HG03442 (cell line): ENCODE results near the gene N4BP2L2.

ENCODE experiments used
- ATAC-seq: cut with Tn5 transposase; IDR thresholded peaks from one replicate; pipeline ENCODE4 v1.9.1; 2021; ENCODE audit warnings: mild to moderate bottlenecking, moderate library complexity; ENCODE audit not compliant: unreplicated experiment

N4BP2L2 gene

GRCh38 chr13:32427852-32428580 is 110.6 kb downstream of the N4BP2L2 start, which contains the start of gene N4BP2L1:
N4BP2L1 (minus strand) TSS chr13:32428130; CDS start chr13:32428082, 48 bp downstream.
- ATAC-seq, result peak; percentile 60

DNA sequence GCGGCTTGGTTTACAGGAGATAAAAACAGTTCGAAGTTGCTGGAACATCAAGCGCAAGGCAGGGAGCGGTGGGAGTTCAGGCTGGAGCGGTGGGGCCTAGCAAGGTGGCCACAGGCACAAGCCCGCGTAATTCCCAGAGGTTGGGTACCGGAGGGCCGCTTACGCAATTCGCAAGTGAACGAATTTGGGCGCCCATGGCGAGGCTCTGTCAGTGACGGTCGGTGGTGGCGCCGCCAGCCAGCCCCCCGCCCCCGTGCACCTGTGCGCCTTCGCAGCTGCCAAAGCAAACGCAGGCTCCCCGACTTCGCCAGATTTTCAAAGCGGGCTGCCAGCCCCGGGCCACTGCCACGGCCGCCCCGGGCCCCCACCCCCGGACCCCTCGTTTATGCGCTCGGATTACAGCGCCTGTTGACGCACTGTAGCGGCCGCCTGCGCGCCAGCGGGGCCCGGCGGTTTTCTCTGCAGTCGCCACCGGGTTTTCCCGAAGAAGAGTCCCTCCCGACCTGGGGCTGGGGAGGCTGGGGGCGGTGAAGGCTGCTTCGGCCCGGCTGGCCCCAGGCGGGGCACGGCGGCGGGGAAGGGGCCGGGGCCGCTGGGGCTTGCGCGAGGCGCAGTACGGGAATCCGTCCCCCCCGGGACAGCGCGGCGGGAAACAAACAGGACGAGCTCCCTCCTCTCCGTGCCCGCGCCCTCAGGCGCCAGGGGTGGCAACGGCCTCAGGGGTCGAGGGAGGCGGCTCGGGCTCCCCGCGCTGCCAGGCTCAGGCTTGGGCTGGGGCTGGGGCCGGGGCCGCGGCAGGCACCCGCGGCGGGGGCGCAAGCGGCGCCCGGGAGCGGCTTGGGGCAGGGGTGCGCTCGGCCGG is 111.4 kb downstream of the N4BP2L2 start:
- peak; percentile 12 for ATAC-seq

GRCh38 chr13:32426191-32426989 is 112.2 kb downstream of the N4BP2L2 start:
- ATAC-seq, result peak; percentile 38

GRCh38 chr13:32425158-32425557 is 113.4 kb downstream of the N4BP2L2 start:
- ATAC-seq, result no peak

GRCh38 chr13:32423592-32423991 is 115.0 kb downstream of the N4BP2L2 start:
- ATAC-seq, result no peak

- no peak for ATAC-seq
Measured at GRCh38 chr13:32419862-32420261, 118.7 kb downstream of the N4BP2L2 start.

DNA sequence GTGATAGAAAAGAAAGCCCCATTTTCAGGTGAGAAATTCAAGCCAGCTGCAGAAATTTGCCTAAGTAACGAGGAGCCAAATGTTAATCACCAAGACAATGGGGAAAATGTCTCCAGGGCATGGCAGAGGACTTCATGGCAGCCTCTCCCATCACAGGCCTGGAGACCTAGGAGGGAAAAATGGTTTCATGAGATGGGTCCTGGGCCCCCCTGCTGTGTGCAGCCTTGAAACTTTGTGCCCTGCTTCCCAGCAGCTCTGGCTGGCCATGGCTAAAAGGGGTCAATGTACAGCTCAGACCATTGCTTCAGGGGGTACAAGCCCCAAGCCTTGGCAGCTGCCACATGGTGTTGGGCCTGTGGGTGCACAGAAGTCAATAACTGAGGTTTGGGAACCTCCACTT is 120.6 kb downstream of the N4BP2L2 start:
- no peak for ATAC-seq

GRCh38 chr13:32415019-32415418 is 123.6 kb downstream of the N4BP2L2 start:
- ATAC-seq, result no peak

- no peak for ATAC-seq
Measured at GRCh38 chr13:32414580-32414979, 124.0 kb downstream of the N4BP2L2 start.

GRCh38 chr13:32413284-32413683 is 125.3 kb downstream of the N4BP2L2 start:
- ATAC-seq, result no peak

- ATAC-seq, result no peak
Measured at GRCh38 chr13:32409561-32410421, 128.8 kb downstream of the N4BP2L2 start.

DNA sequence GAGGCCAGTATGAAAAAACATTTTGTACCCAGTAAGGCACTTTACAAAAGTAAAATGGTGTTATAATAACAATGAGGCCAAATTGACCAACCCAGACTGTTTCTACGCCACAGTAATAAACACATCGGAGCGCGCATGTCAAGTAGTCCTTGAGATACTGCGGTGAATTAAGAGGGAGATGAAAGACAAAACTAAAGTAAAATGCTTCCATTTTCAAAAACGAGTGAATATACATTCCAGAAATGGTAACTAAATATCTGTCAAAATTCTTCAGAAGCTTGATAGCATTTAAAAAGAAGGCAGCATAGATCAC is 129.6 kb downstream of the N4BP2L2 start:
- ATAC-seq, result no peak

DNA sequence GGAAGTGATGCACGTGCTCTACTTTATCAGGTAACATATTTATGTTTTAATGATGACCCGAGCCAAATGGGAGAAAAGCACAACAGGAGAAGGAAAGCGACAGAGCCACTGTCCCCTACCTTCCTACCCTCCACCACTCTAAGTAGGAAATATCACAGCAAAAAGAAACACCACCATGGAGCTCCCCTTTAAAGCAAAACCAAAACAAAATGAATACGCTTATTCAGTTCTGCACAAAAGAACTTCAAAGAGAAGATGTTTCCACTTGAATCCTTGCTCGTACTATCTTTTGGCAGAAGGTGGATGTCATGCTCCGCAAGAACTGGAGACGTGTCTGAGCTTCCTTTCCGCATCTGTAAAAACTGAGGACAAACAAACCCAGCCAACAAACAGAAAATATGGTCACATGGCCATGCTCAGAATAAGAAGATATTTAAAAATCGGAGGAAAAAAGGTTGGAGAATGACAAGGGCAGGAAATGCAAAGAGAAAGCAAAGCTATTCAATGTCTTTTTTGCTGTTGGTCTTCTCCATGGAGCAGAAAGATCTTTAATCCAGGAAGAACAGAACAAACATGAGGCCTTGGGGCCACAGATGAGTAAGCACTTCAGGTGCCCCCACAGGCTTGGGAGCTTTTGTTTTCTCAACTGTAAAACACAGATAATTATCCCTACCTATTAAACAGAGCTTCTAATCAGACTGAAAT is 130.1 kb downstream of the N4BP2L2 start:
- no peak for ATAC-seq

DNA sequence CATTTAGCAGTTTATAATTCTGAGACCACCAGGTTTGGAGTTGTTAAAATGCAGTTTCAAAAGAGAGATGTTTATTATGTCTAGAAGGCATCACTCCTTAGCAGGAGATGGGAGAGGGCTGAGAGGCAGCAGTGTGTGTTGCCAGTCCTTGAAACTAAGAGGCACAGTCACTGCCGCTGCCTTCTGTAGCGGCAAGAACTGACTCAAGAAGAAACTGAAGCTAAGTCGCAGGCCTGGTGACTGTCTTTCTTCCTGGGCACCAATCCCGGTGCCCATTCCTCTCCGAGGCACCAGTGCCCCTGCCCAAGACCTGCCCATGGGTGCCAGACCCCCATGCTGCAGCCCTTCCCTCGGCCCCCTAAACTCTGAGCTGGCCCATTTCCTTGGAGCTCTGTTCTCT is 130.7 kb downstream of the N4BP2L2 start:
- no peak for ATAC-seq

DNA sequence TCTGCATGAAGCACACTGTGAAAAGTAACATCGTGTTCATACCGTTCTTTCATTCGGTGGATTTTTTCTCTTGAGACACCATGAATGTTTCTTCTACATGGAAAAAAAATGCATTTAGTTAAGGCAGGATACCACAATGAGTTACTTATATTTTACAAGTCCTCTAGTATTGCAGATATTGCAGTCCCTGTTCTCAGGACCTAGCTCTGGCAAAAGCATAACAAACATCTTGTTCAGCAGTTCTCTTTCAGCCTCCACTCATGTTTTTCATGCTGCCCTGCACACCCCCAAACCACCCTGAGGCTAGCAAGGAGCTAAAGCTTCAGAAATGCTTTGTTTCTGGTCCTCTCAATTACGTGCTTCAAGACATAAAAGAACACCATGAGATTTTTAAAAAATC is 135.5 kb downstream of the N4BP2L2 start:
- ATAC-seq, result no peak

DNA sequence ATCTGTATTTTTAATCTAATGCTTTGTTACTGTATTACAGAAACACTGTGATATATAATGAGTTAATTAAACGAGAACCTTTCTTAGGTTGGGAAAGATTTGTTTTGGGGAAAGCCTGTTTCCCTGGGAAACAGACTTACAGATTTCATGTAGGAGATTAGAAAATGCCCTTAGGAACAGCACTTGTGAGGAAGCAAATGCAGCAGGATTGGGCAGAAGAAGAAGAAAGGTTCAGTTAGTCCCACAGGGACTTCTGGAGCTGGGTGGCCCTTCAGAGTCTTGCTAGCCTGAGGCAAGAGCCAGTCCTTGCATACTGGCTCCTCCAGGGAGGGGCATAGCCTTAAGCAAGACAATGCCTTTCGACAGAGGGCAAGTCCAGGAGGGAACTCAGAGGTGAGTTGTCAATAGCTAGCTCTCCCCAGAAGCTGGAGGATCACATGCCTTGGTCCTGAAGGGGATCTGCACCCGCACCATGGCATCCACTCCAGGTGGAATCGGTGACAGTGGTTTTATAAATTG is 147.4 kb downstream of the N4BP2L2 start:
- no peak for ATAC-seq

DNA sequence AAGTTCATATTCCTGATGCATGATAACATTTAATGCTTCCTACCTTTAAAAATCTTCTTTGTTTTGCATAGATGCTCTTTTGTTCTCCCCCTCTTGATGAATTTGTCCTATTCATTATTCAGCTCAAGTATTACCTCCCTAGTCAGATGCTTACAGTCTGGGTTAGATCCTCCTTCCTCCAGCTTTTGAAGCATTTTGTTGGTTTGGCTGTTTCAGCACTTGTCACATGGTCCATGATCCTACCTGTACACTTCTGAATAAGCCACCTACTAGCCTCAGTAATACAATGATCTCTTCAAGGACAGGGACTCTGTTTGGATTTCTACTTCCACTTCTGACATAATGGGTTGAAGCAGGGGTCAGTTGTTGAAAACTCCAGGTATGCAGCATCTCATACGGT is 148.1 kb downstream of the N4BP2L2 start:
- ATAC-seq, result no peak

GRCh38 chr13:32390048-32390447 is 148.5 kb downstream of the N4BP2L2 start:
- ATAC-seq, result peak; percentile 67

- no peak for ATAC-seq
Measured at GRCh38 chr13:32385410-32385809, 153.2 kb downstream of the N4BP2L2 start.

- no peak for ATAC-seq
Measured at GRCh38 chr13:32384702-32385101, 153.9 kb downstream of the N4BP2L2 start.
